Ishikawa (cell line): Measurements from ENCODE around the gene RASGRP1.

Experiments used
- CEBPB ChIP-seq: IDR thresholded peaks from 2 replicates; pipeline ENCODE4 v1.6.1; 2012
- CREB1 ChIP-seq: IDR thresholded peaks from 2 replicates; pipeline ENCODE4 v1.6.1; 2012; ENCODE audit warnings: low read depth
- EGR1 ChIP-seq: IDR thresholded peaks from 2 replicates; pipeline ENCODE4 v1.6.1; 2012
- EP300 ChIP-seq: IDR thresholded peaks from 2 replicates; pipeline ENCODE4 v1.6.1; 2012; ENCODE audit warnings: borderline replicate concordance
- FOXM1 ChIP-seq: IDR thresholded peaks from 2 replicates; pipeline ENCODE4 v1.6.1; 2012; ENCODE audit warnings: low read depth, borderline replicate concordance
- MAX ChIP-seq: IDR thresholded peaks from 2 replicates; pipeline ENCODE4 v1.6.1; 2012
- NFIC ChIP-seq: IDR thresholded peaks from 2 replicates; pipeline ENCODE4 v1.6.1; 2012
- RAD21 ChIP-seq: IDR thresholded peaks from 2 replicates; pipeline ENCODE4 v1.6.1; 2012; ENCODE audit warnings: low read depth
- REST ChIP-seq: IDR thresholded peaks from 2 replicates; pipeline ENCODE4 v1.6.1; 2012; ENCODE audit warnings: low read depth, mild to moderate bottlenecking
- TAF1 ChIP-seq: IDR thresholded peaks from 2 replicates; pipeline ENCODE4 v1.6.1; 2012; ENCODE audit warnings: low read depth, mild to moderate bottlenecking
- TCF12 ChIP-seq: IDR thresholded peaks from 2 replicates; pipeline ENCODE4 v1.6.1; 2012; ENCODE audit warnings: low read depth
- TEAD4 ChIP-seq: IDR thresholded peaks from 2 replicates; pipeline ENCODE4 v1.6.1; 2012
- USF1 ChIP-seq: IDR thresholded peaks from 2 replicates; pipeline ENCODE4 v1.6.1; 2012
- YY1 ChIP-seq: IDR thresholded peaks from 2 replicates; pipeline ENCODE4 v1.6.1; 2012; ENCODE audit warnings: low read depth
- ZBTB7A ChIP-seq: IDR thresholded peaks from 2 replicates; pipeline ENCODE4 v1.6.1; 2012; ENCODE audit warnings: low read depth

RASGRP1 gene

GRCh38 chr15:38506997-38507396, 57.6 kb downstream of the RASGRP1 start:
- no peak for TF ChIP-seq NFIC
- no peak for TF ChIP-seq EGR1
- TF ChIP-seq FOXM1 = no peak
- no peak for TF ChIP-seq TAF1
- TF ChIP-seq TCF12 = no peak
- no peak for TF ChIP-seq CREB1
- no peak for TF ChIP-seq CEBPB
- no peak for TF ChIP-seq YY1
- no peak for TF ChIP-seq MAX
- no peak for TF ChIP-seq ZBTB7A
- no peak for TF ChIP-seq USF1
- TF ChIP-seq TEAD4 = no peak
- no peak for TF ChIP-seq EP300
- TF ChIP-seq REST = no peak
- TF ChIP-seq RAD21 = no peak

GRCh38 chr15:38504680-38505467, 59.7 kb downstream of the RASGRP1 start:
- no peak for TF ChIP-seq TAF1
- TF ChIP-seq NFIC = no peak
- no peak for TF ChIP-seq YY1
- TF ChIP-seq CREB1 = no peak
- TF ChIP-seq REST = no peak
- no peak for TF ChIP-seq RAD21
- TF ChIP-seq TCF12 = no peak
- no peak for TF ChIP-seq MAX
- TF ChIP-seq FOXM1 = no peak
- TF ChIP-seq TEAD4 = no peak
- TF ChIP-seq USF1 = no peak

GRCh38 chr15:38503496-38503895, 61.1 kb downstream of the RASGRP1 start:
- TF ChIP-seq CREB1 (no peak), MAX (no peak), TAF1 (no peak), USF1 (no peak), EP300 (no peak), FOXM1 (no peak), NFIC (no peak), REST (no peak), CEBPB (no peak), ZBTB7A (no peak), TCF12 (no peak)

GRCh38 chr15:38499651-38500050, 65.0 kb downstream of the RASGRP1 start:
- TF ChIP-seq EP300 (no peak), USF1 (no peak), MAX (no peak), YY1 (no peak)
